Fibroblast of skin of left quadriceps (primary cell): Measurements from ENCODE around the gene RMND5A.

Experiments used
- DNase-seq, 2 experiments: peaks; one replicate each; pipeline ENCODE4 v3.0.0-alpha.2; 2013; ENCODE audit warnings: low read depth in 2 of 2

RMND5A gene

GRCh38 chr2:86791573-86791972 is 71.5 kb downstream of the RMND5A start:
- no peak for DNase-seq

- no peak for DNase-seq
Observed at GRCh38 chr2:86793752-86794151, 73.7 kb downstream of the RMND5A start.

GRCh38 chr2:86794861-86795260 is 74.8 kb downstream of the RMND5A start:
- DNase-seq, result no peak

GRCh38 chr2:86800856-86801567 is 80.9 kb downstream of the RMND5A start:
- no peak for DNase-seq

- DNase-seq, result no peak
Observed at GRCh38 chr2:86806059-86806857, 86.2 kb downstream of the RMND5A start.

- DNase-seq, result no peak
Observed at GRCh38 chr2:86807133-86807467, 87.0 kb downstream of the RMND5A start.

GRCh38 chr2:86807468-86808275 is 87.6 kb downstream of the RMND5A start:
- no peak for DNase-seq

- DNase-seq, result peak; percentile 39 to 50
Observed at GRCh38 chr2:86808315-86809161, 88.4 kb downstream of the RMND5A start.

GRCh38 chr2:86809481-86810121 is 89.5 kb downstream of the RMND5A start:
- no peak for DNase-seq

GRCh38 chr2:86815611-86816010 is 95.5 kb downstream of the RMND5A start:
- DNase-seq, result no peak

GRCh38 chr2:86818114-86818801 is 98.2 kb downstream of the RMND5A start:
- DNase-seq, result no peak

GRCh38 chr2:86818957-86819356 is 98.9 kb downstream of the RMND5A start:
- DNase-seq, result no peak

- no peak for DNase-seq
Observed at GRCh38 chr2:86821306-86821705, 101.2 kb downstream of the RMND5A start.

- DNase-seq, result no peak
Observed at GRCh38 chr2:86821842-86822241, 101.8 kb downstream of the RMND5A start.

- DNase-seq, result no peak
Observed at GRCh38 chr2:86822668-86823345, 102.7 kb downstream of the RMND5A start.

- no peak for DNase-seq
Observed at GRCh38 chr2:86825036-86825692, 105.1 kb downstream of the RMND5A start.

GRCh38 chr2:86825693-86826381 is 105.7 kb downstream of the RMND5A start:
- DNase-seq, result no peak

GRCh38 chr2:86826951-86827350 is 106.9 kb downstream of the RMND5A start:
- no peak for DNase-seq
